HepG2 (cell line): ENCODE measurements around the gene RERE. TPM values are rescaled to one million over a fixed set of nuclear protein-coding genes. Genes with fewer than 3 reads are reported as not detected.
A peak's percentile ranks its signal among the peaks of the same experiment; 100 is the strongest.

Experiments
- CENPT ChIP-seq: sonication (generic); formaldehyde crosslinking; IDR thresholded peaks from 2 replicates; pipeline ENCODE4 v1.8.0; 2022; ENCODE audit warnings: low read depth, mild to moderate bottlenecking, moderate library complexity, missing genetic modification reagents
- GLI4 ChIP-seq: sonication (generic); formaldehyde crosslinking; IDR thresholded peaks from 2 replicates; pipeline ENCODE4 v1.5.1; 2020; ENCODE audit warnings: missing genetic modification reagents, mild to moderate bottlenecking, moderate library complexity, borderline replicate concordance
- LBX2 ChIP-seq: sonication (generic); formaldehyde crosslinking; IDR thresholded peaks from 2 replicates; pipeline ENCODE4 v1.5.0; 2020; ENCODE audit warnings: missing genetic modification reagents, mild to moderate bottlenecking, borderline replicate concordance
- MAFF ChIP-seq: IDR thresholded peaks from 2 replicates; pipeline ENCODE4 v1.6.1; 2011; ENCODE audit warnings: low read depth, low read length, improper control_type of control experiment
- MBNL3 ChIP-seq: fragments of 250-450 bp; sonication (Bioruptor Pico); conservative IDR thresholded peaks from 2 replicates; pipeline ENCODE4 v1.8.0; 2022; ENCODE audit warnings: mild to moderate bottlenecking, inconsistent platforms
- ZNF142 ChIP-seq: sonication (generic); formaldehyde crosslinking; IDR thresholded peaks from 2 replicates; pipeline ENCODE4 v1.4.0; 2020; ENCODE audit warnings: missing genetic modification reagents
- ZNF407 ChIP-seq: sonication (generic); formaldehyde crosslinking; IDR thresholded peaks from one replicate; pipeline ENCODE4 v1.5.1; 2020; ENCODE audit warnings: mild to moderate bottlenecking, missing genetic modification reagents; ENCODE audit errors: not compliant biosample characterization
- ZNF414 ChIP-seq: sonication (generic); formaldehyde crosslinking; IDR thresholded peaks from 2 replicates; pipeline ENCODE4 v1.5.0; 2020; ENCODE audit warnings: missing genetic modification reagents
- ZNF770 ChIP-seq: sonication (generic); formaldehyde crosslinking; IDR thresholded peaks from 2 replicates; pipeline ENCODE4 v1.5.0; 2020; ENCODE audit warnings: mild to moderate bottlenecking, missing genetic modification reagents
- ZNF839 ChIP-seq: sonication (generic); formaldehyde crosslinking; IDR thresholded peaks from 2 replicates; pipeline ENCODE4 v1.4.0; 2020; ENCODE audit warnings: missing genetic modification reagents, mild to moderate bottlenecking, borderline replicate concordance
- polyA plus RNA-seq, 8 experiments: library from polyadenylated mRNA; depleted of rRNA in 3 of 8; stranded (reverse) in 7 of 8; unstranded in 1 of 8; fragments of >200 nt; fragmentation: Illumina TruSeq in 4 of 8; extraction: Trizol in 4 of 8; gene quantifications; 2 replicates each; pipeline versions ENCODE4 v1.2.1 to v1.2.3, GENCODE V29; 2011 to 2016; ENCODE audit warnings: low read depth in 4 of 8, missing spikeins in 1 of 8, mixed read lengths in 1 of 8; ENCODE audit not compliant: insufficient read depth in 1 of 8
- total RNA-seq, 5 experiments: library from RNA; depleted of rRNA; stranded (reverse); fragments of >200 nt; fragmentation: Illumina TruSeq; extraction: Trizol; gene quantifications; 2 replicates each; pipeline ENCODE4 v1.2.3, GENCODE V29; 2016; ENCODE audit warnings: low read depth in 1 of 5

The RERE gene
- total and polyA plus RNA-seq, 2 of the 13 experiments (the other 11 are each of a cell fraction or from before 2014, with no cell fraction given) = 18.3 to 21.9 TPM

GRCh38 chr1:8848663-8849386 is 31.4 kb upstream of the RERE start (continued):
- TF ChIP-seq ZNF414 (CRISPR knock-in tag) = no peak
- TF ChIP-seq ZNF770 (CRISPR knock-in tag) = peak; percentile 95
- no peak for TF ChIP-seq ZNF407 (CRISPR knock-in tag)
- TF ChIP-seq CENPT = no peak
- no peak for TF ChIP-seq MBNL3 (CRISPR knock-in tag)
- TF ChIP-seq ZNF142 = peak; percentile 58; the same call in 1 of the 2 replicates
- no peak for TF ChIP-seq MAFF
- TF ChIP-seq LBX2 = no peak
- TF ChIP-seq GLI4 (CRISPR knock-in tag) = no peak
- TF ChIP-seq ZNF839 (CRISPR knock-in tag) = no peak
